GM19328 (cell line): ENCODE measurements around the gene APOL5.

Experiments
- ATAC-seq: cut with Tn5 transposase; IDR thresholded peaks from one replicate; pipeline ENCODE4 v1.9.1; 2021; ENCODE audit warnings: mild to moderate bottlenecking, moderate library complexity; ENCODE audit not compliant: unreplicated experiment

The APOL5 gene

GRCh38 chr22:35739931-35740380, 22.3 kb downstream of the APOL5 start:
- ATAC-seq, result no peak

GRCh38 chr22:35740616-35741015, 22.9 kb downstream of the APOL5 start:
- ATAC-seq, result no peak

GRCh38 chr22:35742342-35743100, 24.8 kb downstream of the APOL5 start:
- ATAC-seq, result no peak

- no peak for ATAC-seq
Measured at GRCh38 chr22:35743326-35743860, 25.7 kb downstream of the APOL5 start.

- ATAC-seq, result no peak
Measured at GRCh38 chr22:35746248-35746647, 28.6 kb downstream of the APOL5 start.

GRCh38 chr22:35746946-35747703, 29.5 kb downstream of the APOL5 start:
- no peak for ATAC-seq

GRCh38 chr22:35749808-35750207, 32.1 kb downstream of the APOL5 start:
- ATAC-seq, result no peak

- no peak for ATAC-seq
Measured at GRCh38 chr22:35752006-35752862, 34.6 kb downstream of the APOL5 start.

- no peak for ATAC-seq
Measured at GRCh38 chr22:35752863-35753189, 35.2 kb downstream of the APOL5 start.

GRCh38 chr22:35754761-35755160, 37.1 kb downstream of the APOL5 start:
- ATAC-seq, result no peak

GRCh38 chr22:35756722-35757121, 39.0 kb downstream of the APOL5 start:
- no peak for ATAC-seq

- no peak for ATAC-seq
Measured at GRCh38 chr22:35758394-35758793, 40.7 kb downstream of the APOL5 start.

- ATAC-seq, result no peak
Measured at GRCh38 chr22:35761037-35761436, 43.4 kb downstream of the APOL5 start.

GRCh38 chr22:35766654-35767580, 49.2 kb downstream of the APOL5 start:
- ATAC-seq, result no peak

- ATAC-seq, result no peak
Measured at GRCh38 chr22:35769974-35770373, 52.3 kb downstream of the APOL5 start.

- no peak for ATAC-seq
Measured at GRCh38 chr22:35775339-35775738, 57.7 kb downstream of the APOL5 start.

- no peak for ATAC-seq
Measured at GRCh38 chr22:35777335-35777975, 59.8 kb downstream of the APOL5 start.
